CD4-positive, alpha-beta T cell treated with Interleukin-2 at 100 ng/mL for 4 hours (primary cell): ENCODE data around the gene RGL2.
A peak's percentile ranks its signal among the peaks of the same experiment; 100 is the strongest.

Experiments used
- DNase-seq: peaks from one replicate; pipeline ENCODE4 v3.0.0-alpha.2; 2020; ENCODE audit warnings: low spot score

RGL2 gene

DNA sequence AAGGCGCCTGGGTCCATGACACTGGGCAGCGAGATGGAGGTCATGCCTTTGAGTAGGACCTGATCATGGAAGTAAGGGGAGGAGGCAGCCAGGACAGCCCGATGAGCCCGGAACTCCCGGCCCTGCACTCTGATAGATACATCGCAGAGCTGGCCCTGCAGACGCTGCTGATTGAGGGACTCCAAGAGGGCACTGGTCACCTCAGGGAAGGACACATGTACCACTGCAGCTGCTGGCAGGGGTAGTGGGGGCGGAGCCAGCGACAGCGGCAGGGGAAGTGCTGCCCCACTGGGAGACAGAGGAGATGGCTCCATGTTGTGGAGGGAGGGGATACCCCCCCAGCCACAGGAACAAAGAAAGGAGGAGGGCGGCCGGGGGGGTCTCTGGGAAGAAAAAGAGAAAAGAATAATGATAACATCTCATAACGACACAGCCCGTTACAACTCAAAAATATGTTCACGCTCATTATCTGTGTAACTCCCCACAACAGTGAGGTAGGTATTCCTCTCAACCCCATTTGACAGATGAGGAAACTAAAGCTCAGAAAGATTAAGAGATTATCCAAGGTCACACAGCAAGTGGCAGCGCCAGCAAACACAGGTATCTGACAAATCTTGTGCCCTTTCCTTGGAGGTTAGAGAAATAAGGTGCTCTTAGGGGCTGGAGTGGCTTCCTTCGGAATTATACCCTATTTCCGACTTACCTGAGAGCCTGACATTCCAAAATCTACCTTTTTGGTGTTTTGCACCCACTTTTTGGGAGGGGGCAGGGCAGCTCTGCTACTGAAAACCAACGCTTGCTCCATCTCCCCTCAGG is 18.1 kb upstream of the RGL2 start:
- DNase-seq: no peak

DNA sequence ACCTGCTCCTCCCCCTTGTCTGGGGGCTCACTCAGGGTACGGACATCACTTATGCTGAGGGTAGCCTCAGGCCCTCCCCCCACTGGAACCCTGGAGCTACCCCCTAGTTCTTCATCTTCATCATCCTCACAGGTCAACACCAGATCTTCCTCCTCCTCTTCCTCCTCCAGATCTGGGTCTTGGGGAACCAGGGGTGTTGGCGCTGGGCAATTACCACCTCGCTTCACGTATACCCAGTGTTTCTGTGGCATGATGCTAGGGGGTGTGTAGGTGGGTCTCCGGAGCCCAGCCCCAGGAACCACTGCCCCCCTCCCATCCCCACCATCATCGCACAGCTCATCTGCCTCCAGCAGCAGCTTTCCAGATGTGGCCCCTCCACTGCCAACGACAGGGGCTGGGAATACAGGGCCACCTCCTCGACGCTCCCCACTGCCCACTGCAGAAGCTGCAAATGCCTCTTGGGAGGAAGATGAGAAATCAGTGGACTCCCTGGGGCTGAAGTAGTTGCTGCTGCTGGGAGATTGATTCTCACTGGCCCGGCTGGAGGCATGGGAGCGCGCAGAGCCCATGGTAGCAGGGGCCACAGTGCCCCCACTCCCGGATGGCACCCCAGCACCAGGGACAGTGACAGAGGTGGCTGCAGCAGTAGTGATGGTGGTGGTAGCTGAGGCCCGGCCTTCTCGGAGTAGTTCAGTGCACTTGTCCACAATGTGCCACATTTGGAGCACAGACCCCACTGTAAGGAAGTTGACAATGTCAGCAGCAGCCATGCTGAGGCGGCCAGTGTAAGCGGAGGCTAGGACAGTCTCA is 17.3 kb upstream of the RGL2 start:
- DNase-seq: no peak

DNA sequence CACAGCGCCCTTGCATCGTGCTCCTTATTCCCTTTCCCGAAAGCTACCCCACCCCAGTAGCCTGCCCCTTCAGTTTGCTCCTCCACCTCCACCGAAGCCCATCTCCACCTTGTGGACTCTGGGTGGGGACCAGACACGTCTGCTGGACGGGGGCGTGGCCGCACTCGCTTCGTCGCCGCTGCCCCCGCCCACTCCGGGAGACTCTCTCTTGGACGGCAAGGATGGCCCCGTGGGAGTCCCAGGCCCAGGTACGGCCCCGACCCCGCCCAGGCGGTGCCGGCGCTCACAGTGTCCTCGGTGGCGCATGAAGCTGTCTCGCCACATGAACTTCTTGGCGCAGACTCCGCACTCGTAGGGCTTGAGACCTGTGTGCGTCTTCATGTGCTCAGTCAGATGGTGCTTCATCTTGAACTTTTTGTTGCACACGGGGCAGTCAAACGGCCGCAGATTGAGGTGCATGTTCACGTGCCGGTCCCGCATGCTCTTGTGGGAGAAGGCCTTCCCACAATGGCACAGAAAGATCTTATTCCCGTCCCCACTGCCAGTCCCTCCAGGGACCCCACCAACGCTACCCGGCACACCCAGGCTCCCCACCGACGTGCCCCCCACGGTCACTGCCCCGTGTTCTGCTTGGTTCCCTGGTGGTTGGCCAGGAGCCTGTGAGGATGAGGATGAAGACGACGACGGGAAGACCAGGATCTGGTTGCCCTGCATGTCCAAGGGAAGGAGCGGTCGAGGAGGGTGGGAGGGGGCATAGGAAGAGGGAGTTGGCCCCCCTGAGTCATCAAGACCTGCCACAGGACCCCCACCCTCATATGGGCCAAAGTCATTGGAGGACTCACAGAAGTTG is 16.4 kb upstream of the RGL2 start:
- no peak for DNase-seq

DNA sequence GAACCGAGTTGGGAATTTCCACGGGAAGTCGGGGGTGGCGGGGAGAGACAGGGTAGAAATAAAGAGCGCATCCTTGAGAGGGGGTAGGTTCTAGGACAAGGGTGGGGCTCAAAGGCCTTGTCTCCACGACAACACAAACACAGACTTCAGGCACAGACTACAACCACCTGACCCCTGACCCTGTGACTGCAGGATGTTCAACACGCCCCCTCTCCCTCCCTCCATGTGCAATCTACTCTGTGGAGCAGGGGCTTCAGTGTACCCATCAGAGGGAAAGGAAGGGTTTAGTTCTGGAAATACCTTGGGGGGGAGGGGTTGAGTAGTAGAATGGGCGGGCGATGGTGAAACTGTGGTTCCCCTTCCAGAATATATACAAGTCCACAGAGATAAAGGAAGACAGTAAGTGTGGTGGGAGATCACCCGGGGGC is 15.8 kb upstream of the RGL2 start:
- peak; percentile 91 for DNase-seq

DNA sequence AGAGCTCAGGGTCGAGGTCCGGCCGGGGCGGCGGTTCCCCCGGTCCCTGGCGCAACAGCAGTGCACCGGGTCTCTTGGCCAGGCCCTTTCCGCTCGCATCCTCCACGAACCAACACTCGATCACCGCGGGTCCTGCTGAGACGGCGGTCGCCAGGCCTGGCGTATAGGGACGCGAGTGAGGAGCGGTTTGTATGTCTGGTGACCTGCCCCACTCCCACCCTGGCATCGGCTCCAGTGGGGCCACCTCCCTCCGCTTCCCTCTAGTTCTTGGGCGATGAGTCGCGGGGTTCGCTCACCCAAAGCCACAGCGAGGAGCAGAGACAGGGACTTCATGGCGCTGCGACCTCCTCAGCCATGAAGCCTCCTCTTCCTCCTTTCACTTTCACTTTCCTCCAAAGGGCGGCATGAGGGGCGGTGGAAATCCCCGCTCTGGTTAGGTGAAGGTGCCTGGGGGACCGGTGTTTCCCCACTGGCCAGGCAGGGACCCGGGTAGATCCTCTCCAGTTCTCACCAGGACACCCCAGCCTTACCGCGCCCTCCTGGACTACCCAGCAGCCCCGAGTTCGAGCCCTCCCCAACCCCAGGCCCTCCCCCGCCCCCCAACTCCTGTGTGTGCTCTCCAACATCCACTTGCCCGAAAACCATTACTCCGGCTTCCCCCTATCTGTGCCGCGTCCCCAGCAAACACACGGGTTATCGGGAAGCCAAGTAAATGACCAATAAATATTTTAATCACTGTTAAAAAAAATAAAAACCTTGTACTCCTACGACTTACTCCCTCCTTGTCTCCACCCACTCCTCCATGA is 15.2 kb upstream of the RGL2 start, which contains the start of gene TAPBP:
Gene TAPBP (minus strand): TSS at position 370 of the 806 bp plus-strand sequence. CDS start 37 bp downstream, at position 333.
- DNase-seq: peak; percentile 92

DNA sequence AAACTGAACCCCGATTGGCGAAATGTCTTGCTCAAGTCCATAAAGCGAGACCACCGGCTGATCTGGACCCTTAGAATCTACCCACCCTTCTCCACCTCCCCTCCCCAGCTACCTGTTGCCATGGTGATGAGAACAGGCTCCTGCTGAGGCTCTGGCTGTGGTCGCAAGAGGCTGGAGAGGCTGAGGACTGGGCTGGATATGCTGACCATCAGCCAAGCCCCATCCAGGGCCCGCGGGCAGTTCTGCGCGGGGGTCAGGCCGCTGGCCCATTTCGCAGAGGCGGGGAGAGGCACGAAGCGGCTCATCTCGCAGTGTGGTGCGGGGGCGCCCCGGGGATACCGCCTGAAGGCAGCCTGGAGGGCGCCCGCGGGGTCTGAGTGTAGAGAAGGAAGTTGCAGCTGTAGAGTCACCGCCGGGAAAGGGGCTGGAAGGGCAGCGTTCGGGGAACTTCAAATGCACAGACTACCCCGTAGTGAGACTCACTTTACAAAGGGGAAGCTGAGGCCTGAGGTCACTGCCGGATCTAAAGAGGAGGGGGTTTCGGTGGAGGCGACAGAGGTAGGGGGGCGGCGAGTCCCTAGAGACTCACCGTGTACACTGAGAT is 14.5 kb upstream of the RGL2 start:
- DNase-seq: peak; percentile 31

DNA sequence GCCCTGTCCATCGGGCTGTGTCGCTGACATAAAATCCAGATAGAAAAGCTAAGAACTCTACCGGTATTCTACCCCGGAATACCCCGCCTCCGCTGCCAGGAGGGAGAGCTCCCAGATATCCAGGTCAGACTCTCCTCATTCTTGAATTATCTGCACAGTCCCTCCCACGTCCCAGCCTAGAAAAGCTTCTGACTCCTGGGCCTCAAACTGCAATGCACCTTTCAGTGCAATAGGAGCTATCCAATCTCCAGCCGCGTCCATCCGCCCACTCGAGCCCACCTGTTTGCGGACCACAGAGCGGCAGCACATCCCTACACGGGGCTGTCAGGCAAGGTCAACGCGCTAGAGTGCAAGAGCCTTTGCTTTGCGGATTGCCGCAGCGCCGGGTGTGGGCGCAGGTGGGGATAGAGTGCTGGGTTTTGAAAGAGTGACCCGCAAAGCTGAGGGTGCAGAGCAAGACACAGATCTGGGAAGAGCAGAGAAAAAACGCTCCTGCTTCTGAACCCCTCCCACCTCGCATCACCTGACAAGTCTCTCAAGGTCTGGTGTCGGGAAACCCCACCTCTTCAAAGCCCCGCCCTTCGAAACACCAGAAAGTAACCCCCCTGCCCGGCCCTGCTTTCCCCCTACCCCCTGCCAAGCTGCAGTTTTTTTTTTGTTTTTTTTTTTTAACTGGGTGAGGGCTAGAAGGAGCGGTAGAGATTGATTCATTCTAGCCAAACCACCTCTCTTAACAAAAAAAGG is 13.8 kb upstream of the RGL2 start:
- DNase-seq: peak; percentile 94

DNA sequence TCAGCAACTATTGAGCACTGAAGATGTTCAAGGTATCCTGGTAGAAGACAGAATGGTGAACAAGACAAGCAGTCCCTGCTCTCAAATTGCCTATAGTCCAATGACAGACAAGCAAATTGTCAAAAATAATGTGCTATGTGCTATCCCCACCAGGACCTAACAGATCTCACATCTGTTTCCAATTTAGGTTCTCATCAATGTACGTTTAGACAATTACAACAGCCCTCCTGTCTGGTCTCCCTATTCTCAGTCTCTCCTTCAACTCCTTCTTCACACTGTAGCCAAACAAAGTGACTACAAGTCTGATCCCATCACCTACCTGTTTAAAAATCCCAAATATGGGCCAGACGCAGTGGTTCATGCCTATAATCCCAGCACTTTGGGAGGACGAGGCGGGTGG is 7.6 kb upstream of the RGL2 start:
- no peak for DNase-seq

DNA sequence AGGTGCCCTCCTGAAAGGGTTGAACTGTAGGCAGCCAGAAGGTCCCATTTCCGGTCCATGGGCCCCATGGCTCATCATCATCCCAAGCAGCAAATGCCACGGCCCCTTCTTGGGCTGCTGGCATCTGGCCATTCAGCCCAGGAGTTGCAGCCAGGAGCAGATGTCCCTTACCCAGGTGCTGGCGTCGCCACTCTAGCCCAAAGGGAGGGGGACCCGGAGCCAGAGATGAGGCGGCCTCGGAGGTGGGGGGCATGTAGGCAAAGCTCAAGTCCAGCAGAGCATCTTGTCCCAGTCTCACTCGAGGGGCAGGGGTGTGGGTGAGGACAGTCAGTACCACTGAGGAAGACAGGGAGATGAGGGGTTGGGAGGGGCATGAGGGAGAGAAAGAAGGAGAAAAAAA is 6.3 kb upstream of the RGL2 start:
- DNase-seq: no peak

DNA sequence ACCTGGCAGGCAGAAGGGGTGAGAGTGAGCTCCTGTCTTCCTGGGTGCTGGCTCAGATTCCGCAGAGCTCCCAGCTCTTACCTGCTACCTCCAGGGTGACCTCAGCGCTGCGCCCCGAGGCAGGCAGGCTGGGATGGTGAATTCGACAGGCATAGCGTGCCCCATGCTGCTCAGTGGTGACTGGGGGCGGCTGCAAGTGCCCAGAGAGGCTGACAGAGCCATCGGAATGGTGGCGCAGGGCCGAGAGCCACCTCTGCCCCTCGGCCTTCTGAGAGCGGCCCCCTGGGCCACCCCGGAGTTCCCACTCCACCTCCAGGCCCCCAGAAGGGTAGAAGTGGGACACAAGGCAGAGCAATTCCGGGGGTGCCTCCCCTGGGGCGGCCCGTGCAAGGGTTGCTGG is 5.5 kb upstream of the RGL2 start:
- no peak for DNase-seq

DNA sequence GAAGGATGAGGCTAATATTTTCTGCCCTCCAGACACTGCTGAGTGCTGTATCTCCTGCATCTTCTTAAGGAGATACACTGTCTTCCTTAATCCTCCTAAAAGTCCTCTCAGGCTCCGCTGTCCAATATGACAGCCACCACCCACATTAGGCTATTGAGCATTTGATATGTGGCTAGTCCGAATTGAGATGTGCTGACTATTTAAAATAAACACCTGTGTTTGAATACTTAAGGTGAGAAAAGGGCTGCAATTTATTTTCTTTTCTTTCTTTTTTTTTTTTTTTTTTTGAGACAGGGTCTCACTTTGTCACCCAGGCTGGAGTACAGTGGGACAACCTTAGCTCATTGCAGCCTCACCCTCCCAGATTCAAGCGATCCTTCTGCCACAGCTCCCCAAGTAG is 3.1 kb upstream of the RGL2 start:
- DNase-seq: no peak

DNA sequence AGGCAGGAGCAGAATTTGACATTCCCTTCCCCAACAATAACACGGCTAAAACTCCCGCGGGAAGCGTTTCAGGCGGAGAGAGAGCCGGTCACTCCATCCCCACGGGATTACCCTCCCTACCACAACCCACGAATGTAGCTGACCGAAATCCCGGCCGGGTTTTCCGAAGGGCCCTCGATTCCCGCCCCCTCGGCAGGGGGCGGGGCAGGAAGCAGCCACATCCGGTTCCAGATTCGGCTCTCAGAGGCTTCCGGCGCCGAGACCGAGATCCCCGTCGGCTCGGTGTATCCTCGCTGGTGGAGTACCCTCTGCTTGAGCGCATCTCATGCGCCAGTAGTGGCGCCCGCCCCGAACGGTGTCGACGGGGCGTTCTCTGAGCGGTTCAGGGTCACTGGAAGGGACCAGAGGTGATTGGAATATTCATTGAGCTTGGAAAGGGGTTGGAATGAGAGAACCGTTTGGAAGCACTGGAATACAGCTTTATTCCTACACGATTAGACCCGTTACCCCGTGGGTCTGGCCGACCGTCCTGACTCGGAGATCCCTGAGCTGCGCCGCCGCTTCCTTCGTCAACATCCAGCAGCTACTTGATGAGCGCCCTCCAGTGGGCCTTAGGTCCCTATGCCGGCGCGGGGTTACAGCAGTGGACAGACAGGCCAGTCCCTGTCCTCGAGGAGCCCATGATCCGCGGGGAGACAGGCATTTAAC is 649 bp upstream of the RGL2 start:
- peak; percentile 94 for DNase-seq

DNA sequence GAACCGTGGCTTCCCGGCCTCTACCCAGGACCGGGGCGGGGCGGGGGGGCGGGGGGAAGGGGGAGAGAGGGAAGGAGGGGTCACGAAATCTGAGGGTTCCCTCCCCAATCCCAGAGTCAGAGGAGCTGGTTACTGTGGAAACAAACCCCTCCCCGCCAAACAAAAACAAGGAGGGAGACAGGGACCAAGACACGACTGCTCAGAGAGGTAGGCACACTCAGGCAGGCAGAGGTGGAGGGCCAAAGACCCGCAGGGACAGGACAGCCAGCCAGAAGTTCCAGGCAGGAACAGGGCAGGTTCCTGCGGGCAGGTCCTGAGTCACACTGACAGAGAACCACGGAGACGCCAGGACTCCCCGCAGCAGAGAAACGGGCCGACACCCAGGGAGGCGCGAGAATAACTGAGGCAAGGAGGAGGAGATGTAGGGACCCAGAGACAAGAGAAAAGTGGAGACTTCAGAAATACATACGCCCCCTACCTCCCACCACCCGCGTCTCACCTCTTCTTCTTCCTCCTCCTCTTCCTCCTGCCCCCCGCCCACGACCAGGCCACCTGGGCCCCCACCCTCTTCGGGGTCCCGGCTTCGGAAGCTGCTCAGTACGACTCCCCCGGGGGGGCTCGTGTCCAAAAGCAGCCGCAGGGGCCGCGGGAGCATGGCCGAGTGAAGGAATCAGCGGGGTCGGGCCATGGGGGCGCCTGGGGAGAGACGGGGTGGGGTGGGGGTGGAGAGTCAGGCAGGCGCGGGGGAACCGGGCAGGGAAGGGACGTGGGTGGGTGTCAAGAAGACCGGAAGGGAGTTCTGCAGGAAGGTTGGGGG is 578 bp downstream of the RGL2 start:
- DNase-seq: peak; percentile 88

DNA sequence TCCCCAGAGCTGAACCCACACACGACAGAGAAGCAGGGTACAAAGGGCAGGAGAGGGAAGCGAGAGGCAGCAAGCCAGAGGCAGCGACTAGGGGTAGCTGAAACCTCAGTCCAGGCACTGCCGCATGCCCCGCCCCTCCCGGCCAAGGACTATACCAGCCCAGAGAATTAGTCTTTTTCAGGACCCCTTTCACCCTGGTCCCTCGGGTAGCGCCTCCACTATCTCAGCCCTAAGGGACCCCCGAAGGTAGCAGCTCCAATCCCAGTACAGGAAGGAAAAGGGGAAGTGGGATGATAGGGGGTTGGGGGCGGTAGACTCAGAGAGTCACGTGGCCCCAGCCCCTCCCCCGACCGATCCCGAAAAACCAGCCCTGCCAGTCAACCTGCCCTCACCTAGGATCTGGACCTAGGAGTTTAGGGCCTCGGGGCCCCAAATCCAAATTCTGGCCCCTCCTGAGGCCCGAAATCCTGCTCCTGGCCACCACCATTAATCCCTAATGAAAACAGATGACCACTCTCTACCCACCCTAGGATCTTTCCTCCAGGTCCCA is 1.3 kb downstream of the RGL2 start:
- DNase-seq: no peak

DNA sequence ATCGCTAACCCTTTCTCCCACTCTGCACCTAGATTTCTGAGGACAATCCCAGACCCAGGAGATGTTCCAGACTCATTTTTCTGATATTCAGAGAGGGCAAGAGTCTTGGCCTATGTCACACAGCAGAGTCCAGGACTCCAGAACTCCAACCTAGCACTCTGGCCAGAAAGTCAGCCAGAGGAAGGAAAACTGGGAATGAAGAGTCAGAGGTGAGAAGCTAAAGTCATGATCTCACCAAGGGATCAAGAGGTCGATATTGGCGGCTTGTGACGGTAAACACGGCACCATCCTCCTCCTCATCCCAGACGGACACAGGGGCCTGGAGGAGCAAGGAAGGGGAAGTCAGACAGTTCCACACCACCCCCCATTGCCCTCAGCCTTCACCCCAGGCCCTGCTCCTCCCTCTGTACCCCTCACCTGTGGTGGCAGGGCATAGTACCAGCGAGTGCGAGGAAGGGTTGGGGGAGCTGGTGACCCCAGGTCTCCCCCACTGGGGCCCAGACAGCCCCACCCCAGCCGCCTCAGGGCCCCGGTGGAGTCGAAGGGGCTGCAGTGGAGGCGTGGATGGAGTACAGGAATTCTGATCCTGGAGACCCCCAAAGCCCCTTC is 1.8 kb downstream of the RGL2 start:
- no peak for DNase-seq

DNA sequence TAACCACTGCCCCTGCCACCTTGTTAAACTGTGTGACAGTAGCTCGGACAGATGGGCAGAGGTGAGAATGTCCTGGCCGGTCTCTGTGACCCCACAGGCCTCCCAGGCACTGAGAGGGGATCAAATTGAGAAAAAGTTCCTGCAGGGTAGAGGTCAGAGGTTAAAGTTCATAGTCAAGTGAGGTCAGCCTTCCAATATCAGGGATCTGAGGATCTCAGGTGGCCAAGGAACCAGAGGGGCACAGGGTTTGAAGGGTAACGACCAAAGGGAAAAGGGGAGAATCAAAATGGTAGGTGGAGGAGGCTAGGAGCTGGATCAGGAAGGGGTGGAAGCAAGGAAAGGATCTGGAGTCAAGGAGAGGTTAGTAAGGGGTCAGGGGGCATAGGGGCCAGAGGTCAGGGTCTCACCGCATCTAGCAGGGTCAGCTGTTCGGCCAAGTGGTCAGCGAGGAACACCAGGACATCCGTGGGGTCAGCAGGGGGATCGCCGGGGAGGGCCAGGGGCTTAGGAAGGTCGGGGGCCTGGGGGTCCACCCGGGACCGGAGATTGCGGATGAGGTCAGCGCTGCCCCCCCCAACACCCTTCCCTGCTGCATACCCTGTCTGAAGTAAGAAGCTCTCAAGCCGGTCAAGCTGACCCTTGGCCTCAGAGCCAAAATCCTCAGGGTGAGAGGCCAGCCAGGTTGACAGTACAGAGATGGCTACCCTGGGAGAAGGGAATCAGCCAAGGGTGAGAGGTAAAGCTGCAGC is 2.9 kb downstream of the RGL2 start:
- DNase-seq: no peak

DNA sequence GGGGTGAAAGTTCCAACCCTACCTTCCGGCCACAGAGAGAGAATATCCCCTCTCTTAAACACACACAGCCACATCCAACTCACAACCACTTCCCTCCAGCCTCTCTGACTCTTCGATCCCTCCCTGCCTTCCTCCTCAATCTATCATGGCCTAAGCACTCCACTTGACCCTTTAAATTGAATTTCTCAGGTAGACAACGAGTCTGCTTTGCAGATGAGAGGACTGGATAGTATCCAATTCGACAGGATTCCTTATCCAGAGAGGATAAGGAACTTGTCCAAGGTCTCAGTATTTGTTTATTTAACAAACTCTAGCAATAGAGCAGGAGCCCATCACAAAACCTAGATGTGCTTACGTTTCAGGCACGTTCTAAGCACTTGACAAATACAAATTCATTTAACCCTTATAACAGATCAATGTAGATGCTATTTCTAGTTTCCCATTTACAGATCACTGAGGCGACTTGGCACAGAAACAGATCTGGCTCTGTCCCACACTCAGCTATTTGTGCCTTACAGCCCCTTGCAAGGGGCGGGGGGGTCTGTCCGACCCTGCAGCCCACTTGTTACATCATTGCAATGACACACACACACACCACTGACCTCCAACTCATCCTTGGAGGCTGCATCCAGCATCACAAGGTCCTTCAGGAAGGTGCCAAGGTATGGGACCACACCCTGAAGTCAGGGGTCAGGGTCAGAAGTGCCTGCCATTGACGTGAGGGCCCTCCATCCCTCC is 4.5 kb downstream of the RGL2 start:
- no peak for DNase-seq
